Measurements from ENCODE around the gene RNF25.

Gene RNF25

DNA sequence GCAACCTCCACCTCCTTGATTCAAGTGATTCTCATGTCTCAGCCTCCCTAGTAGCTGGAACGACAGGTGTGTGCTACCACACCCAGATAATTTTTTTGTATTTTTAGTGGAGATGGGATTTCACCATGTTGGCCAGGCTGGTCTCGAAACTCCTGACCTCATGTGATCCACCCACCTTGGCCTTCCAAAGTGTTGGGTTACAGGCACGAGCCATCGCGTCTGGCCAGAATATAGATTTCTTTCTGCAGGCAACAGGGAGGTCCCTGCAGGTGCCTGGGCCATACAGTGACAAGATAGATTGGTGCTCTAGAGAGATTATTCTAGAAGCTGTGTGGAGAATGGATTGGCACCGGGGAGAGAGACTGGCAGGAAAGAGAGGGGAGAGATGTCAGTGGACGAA lies 50.8 kb downstream of the RNF25 start:
- no peak for DNase-seq

DNA sequence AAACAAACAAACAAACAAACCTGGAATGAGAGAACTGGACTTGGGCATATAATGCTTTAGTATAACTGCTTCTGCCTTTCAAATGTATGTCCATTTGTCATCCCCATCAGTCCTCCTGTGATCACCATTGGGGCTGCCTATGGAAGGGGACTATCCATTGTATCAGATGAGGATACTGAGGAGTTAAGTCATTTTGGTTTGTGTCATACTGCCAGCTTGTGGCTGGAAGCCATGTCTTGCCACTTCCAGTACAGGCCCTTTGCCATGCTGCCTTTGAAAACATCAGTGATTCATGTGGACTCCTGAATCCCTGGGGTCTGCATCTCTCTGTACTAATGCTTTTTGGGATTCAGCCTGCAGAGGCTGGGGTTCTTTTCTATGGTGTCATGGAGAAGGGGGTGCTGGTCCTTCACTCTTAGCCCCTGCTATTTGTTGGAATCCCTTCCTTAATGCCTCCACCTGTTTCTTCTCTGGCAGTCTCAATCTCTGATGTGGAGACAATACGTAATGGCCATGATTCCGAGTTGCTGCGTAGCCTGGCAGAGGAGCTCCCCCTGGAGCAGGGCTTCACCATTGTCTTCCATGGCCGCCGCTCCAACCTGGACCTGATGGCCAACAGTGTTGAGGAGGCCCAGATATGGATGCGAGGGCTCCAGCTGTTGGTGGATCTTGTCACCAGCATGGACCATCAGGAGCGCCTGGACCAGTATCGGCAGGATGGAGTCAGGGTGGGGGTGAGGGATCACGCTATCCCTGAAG lies 53.5 kb downstream of the RNF25 start:
- DNase-seq = no peak

GRCh38 chr2:218615868-218616315 lies 55.9 kb downstream of the RNF25 start:
- DNase-seq = no peak
